DMS153 treated with DMSO at 0.1 percent for 48 hours (cell line): ENCODE measurements around the gene ADGRG2.
"Not testable (repeated sequence)": the region's sequence is repeated elsewhere in the genome, so short reads cannot be mapped to it uniquely, and the experiment has no call there.

ENCODE experiments used
- DNase-seq: peaks from one replicate; lab custom pipeline; 2025; ENCODE audit not compliant: unreplicated experiment; lab: John Stamatoyannopoulos, UW

Gene ADGRG2

DNA sequence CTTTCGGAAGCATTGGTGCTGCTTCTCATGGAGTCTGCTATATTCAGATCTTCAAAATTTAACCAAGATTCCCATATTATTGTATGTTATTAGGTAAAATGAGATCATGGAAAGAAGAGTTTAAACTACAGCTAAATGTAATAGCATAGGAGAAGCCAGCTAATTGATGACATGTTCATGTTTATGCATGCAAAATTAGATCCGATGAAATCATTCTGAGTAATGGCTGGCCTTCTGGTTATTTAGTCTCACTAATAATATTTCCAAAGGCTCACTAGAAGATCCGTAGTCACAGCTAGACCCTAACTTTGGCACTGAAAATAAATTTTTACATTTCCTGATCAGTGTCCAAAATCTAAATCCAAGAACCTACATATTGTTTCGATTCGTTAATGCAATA is 118.5 kb downstream of the ADGRG2 start:
- DNase-seq = no peak

- no peak for DNase-seq
Measured at GRCh38 chrX:18998653-18999052, 123.6 kb downstream of the ADGRG2 start.

- DNase-seq = no peak
Measured at GRCh38 chrX:18997916-18998315, 124.4 kb downstream of the ADGRG2 start.

GRCh38 chrX:18996536-18996935 is 125.7 kb downstream of the ADGRG2 start:
- no peak for DNase-seq

GRCh38 chrX:18995221-18995620 is 127.0 kb downstream of the ADGRG2 start:
- DNase-seq = no peak

DNA sequence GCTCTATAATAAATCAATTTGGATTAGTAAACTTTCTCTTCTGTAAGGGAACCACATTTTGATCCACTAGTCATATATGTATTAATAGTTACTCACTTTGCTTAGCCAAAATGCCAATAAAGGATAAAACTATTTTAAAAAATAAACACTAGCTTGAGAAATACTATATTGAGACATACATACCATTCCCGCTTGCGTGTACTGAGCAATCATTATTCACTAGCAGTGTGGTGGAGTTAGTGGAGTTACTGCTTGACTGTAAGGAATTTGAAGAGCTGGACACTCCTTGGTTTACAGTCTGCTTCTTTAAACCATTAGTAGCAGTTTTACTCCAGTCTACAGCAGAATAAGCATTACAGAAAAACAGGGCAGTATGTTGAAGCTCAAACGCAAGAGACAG is 127.6 kb downstream of the ADGRG2 start:
- DNase-seq = no peak

- no peak for DNase-seq
Measured at GRCh38 chrX:18992829-18993228, 129.4 kb downstream of the ADGRG2 start.

DNA sequence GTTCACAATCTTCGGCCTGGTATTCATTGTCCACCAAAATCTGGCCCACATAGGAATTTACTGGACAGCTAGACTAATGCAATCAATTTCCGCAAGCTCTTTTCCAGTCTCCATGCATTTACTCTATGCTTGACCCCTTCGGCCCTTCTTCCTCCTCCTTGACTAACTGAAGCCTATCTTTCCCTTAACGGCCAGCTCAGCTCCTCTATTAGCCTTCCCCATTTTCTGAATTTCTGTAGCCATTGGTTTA is 137.2 kb downstream of the ADGRG2 start:
- DNase-seq = no peak

- peak; percentile 36 for DNase-seq
Measured at GRCh38 chrX:18984381-18985185, 137.7 kb downstream of the ADGRG2 start.

- no peak for DNase-seq
Measured at GRCh38 chrX:18983666-18984380, 138.4 kb downstream of the ADGRG2 start, which contains the start of gene PHKA2. Gene PHKA2, minus strand, starts transcription at chrX:18984114. Its CDS starts 182 bp downstream, at chrX:18983932.

GRCh38 chrX:18981124-18981807 is 141.0 kb downstream of the ADGRG2 start:
- DNase-seq = no peak

DNA sequence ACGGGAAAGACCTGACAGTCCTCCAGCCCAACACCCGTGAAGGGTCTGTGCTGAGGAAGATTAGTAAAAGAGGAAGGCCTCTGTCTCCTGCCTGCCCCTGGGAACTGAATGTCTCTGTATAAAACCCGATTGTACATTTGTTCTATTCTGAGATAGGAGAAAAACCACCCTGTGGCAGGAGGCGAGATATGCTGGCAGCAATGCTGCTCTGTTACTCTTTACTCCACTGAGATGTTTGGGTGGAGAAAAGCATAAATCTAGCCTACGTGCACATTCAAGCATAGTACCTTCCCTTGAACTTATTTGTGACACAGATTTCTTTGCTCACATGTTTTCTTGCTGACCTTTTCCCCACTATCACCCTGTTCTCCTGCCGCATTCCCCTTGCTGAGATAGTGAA is 142.0 kb downstream of the ADGRG2 start:
- not testable (repeated sequence) for DNase-seq

DNA sequence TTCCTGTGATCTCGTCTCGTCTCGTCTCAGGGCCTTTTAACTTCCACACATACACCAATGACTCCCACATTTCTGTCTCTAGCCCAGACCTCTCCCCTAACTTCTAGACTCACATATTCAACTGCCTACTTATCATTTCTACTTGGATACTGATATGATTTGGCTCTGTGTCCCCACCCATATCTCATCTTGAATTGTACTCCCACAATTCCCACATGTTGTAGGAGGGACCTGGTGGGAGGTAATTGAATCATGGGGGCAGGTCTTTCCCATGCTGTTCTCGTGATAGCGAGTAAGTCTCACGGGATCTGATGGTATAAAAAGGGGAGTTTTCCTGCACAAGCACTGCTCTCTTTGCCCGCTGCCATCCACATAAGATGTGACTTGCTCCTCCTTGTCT is 147.3 kb downstream of the ADGRG2 start:
- no peak for DNase-seq

DNA sequence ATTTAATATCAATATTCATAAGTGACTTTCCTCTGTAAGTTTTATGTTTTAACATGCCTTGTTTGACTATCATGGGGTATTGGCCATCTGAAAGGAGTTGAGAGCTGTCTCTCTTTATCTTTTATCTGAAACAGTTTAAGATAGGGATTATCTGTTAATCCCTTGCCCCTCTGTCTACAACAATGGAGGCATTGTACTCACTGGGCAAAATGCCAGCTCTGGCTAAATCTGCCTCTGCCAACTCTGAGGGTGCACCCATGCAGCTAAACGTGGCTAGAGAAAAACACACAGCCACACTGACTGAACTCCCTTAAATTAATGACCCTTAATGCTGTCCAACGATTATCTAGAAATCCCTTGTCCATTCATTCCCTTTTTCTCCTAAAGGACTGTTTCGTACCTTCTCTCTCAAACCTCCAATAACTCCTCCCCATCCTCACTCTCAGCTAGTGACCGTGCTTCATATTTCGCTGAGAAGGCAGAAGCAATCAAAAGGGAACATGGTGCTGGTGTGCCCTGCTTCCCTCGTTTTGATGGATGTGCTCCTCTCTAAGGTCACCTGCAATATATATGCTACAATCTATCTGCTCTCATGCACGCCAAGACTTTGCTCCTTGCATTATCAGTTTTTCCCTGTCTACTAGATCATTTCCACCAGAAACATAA is 148.6 kb downstream of the ADGRG2 start:
- peak; percentile 1 for DNase-seq

GRCh38 chrX:18971506-18971905 is 150.8 kb downstream of the ADGRG2 start:
- no peak for DNase-seq

DNA sequence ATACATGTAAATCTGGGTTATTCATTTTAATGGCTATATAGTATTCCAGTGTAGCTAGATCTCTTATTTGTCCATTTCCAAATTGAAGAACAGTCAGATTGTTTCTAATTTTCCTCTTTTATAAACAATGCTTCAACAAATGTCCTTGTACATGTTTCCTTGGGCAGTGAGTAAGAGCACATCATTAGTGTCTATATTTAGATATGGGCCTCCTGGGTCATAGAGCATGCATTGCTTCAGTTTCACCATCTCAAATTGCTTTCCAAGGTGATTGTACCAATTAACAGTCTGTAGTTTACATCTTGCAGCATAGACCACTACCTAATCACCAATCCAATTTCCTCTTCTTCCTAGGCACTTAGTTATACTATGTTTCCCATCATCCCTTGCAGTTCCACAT is 151.8 kb downstream of the ADGRG2 start:
- no peak for DNase-seq

DNA sequence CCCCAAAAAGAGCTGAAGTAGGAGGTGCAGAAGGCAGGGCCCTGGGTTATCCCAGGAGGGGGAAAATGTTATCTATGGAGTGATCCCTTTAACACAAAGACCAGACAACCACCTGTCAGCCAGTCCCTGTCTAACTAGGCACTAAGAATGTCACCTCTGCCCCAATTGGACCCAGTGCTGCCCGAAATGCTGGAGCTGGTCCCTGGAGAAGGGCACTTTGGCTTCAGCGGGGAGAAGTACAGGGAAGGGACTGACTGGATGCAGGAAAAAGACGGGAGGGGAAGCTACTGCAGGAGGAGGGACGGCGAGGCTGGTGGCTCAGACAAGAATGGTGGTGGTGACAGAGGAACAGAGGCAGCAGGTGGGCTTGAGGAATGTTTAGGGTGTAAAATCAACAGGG is 155.6 kb downstream of the ADGRG2 start:
- no peak for DNase-seq

GRCh38 chrX:18964901-18965300 is 157.4 kb downstream of the ADGRG2 start:
- no peak for DNase-seq

DNA sequence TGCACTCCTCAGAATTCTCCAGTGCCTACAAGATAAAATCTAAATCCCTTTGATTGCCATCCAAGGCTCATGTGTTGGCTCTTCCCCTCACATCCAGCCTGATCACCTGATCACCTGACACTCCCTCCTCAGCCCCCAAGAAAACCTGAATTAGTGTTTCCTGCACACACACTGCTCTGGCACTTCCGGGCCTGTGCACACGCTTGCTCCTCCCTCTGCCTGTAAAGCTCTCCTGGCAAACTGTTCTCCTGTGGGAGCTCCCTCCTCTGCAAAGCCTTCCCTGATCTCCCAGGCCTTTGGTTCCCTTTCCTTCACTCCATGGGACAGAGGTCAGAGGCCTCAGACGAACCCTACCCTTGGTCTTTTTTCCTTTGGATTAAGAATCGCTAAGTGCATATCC is 158.2 kb downstream of the ADGRG2 start:
- DNase-seq = no peak

- DNase-seq = no peak
Measured at GRCh38 chrX:18962329-18962728, 159.9 kb downstream of the ADGRG2 start.

- no peak for DNase-seq
Measured at GRCh38 chrX:18961686-18962085, 160.6 kb downstream of the ADGRG2 start.
